NT2/D1 (cell line): ENCODE data around the gene NPHP1.
"Not testable (repeated sequence)": the region's sequence is repeated elsewhere in the genome, so short reads cannot be mapped to it uniquely, and the experiment has no call there.

ENCODE experiments used
- DNase-seq: peaks from one replicate; pipeline ENCODE4 v3.0.0-alpha.2; 2011; ENCODE audit warnings: low read depth, low spot score
- H3K27me3 ChIP-seq: 2 replicates; pipeline ENCODE4 v1.6.0; 2011; ENCODE audit warnings: mild to moderate bottlenecking; ENCODE audit not compliant: insufficient read length, insufficient read depth
- H3K36me3 ChIP-seq: 2 replicates; pipeline ENCODE4 v1.6.1; 2011; ENCODE audit warnings: mild to moderate bottlenecking, low read length, mixed read lengths; ENCODE audit not compliant: insufficient read depth, insufficient read length
- H3K4me1 ChIP-seq: 2 replicates; pipeline ENCODE4 v1.5.1; 2011; ENCODE audit not compliant: insufficient read depth, insufficient read length
- H3K4me3 ChIP-seq: 2 replicates; pipeline ENCODE4 v1.5.1; 2011; ENCODE audit warnings: low read depth; ENCODE audit not compliant: insufficient read length
- H3K9ac ChIP-seq: 2 replicates; pipeline ENCODE4 v1.6.0; 2011; ENCODE audit warnings: low read depth; ENCODE audit not compliant: insufficient read length
- H3K9me3 ChIP-seq: 2 replicates; pipeline ENCODE4 v1.5.1; 2011; ENCODE audit warnings: mild to moderate bottlenecking, low read length; ENCODE audit not compliant: insufficient read depth
- SUZ12 ChIP-seq: IDR thresholded peaks from 2 replicates; pipeline ENCODE4 v1.6.1; 2011; ENCODE audit not compliant: insufficient read length, insufficient read depth; ENCODE audit errors: extremely low read depth
- YY1 ChIP-seq: IDR thresholded peaks from 2 replicates; pipeline ENCODE4 v1.6.1; 2011; ENCODE audit not compliant: insufficient read length, insufficient read depth
- ZNF274 ChIP-seq: IDR thresholded peaks from 2 replicates; pipeline ENCODE4 v1.6.1; 2011; ENCODE audit warnings: mild to moderate bottlenecking, low read depth, low read length

The NPHP1 gene

DNA sequence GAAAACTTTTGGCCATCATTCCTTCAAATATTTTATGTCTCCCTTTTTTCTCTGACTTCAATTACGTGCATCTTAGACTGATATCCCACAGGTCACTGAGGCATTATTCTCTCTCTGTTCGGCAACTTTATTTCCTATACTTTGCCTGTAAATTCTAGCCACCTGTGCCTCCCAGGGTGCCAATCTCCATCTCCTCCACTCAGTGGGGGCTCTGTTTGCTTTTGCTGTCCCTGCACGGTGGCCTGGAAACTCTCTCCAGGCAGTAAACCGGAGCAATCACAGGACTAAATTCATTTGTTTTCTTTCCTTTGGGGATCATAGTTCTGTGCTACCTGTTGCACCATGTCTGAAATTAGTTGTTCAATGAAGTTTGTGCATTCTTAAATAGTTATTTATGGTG, 17.1 kb upstream of the NPHP1 start:
- no peak for TF ChIP-seq ZNF274
- no peak for TF ChIP-seq SUZ12
- TF ChIP-seq YY1 = no peak
- DNase-seq = no peak

DNA sequence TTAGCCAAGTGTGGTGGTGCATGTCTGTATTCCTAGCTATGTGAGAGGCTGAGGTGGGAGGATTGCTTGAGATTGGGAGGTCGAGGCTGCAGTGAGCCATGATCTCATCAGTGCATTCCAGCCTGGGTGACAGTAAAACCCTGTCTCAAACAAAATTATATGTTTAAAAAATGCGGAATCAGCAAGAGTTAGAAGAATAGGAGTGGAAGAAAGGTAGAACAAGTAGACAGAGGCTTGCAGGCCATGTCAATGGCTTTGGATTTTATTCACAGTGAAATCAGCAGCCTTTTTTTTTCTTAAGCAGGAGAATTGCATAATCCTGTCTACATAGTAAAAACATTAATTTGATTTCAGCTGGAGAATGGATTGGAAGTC, 15.4 kb upstream of the NPHP1 start:
- H3K36me3 ChIP-seq = no peaks in the 10 kb centered on the region
- H3K4me3 ChIP-seq = no peak overlapping the region
- H3K27me3 ChIP-seq = no peaks in the 10 kb centered on the region
- H3K9me3 ChIP-seq = peaks cover under 1% of the 10 kb centered on the region; the same call in 1 of the 2 replicates
- no peak overlapping the region for H3K9ac ChIP-seq
- no peak for DNase-seq
- H3K4me1 ChIP-seq = no peaks in the 10 kb centered on the region
- TF ChIP-seq SUZ12 (no peak), YY1 (no peak), ZNF274 (no peak)

More for the DNA sequence above, 17.1 kb upstream of the NPHP1 start:
- Histone ChIP-seq H3K36me3 (no peaks in the 10 kb centered on the region), H3K4me1 (no peaks in the 10 kb centered on the region), H3K27me3 (no peaks in the 10 kb centered on the region), H3K9ac (no peak overlapping the region), H3K4me3 (no peak overlapping the region), H3K9me3 (no peaks in the 10 kb centered on the region; the same call in 1 of the 2 replicates)

DNA sequence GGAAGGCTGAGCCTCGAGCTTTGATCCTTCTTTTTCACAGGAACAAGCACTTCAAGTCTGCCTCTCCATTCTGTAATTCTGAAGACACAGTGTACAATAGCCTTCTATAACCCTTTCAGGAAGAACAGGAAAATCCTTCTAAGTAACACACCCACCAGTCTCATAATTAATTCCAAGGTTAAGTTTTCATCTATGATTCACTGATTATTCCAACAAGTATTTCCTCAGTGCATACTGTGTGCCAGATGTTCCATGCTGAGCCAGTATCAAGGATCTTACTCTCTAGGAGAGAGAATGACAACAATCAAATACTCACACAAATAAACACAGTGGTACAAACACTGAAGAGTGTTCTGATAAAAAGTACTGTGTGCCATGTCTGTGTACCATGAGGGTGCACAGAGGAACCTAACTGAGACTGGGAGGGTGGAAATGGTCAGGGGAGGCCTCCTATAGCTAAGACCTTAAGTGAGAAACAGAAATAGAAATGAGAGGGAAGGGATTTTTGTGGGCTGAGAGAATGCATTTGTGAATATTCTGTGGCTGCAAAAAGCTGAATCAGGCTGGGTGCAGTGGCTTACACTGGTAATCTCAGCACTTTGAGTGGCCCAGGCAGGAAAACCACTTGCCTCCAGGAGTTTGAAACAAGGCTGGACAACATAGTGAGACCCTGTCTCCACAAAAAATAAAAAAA, 14.8 kb upstream of the NPHP1 start:
- no peak for TF ChIP-seq YY1
- TF ChIP-seq ZNF274 = no peak
- TF ChIP-seq SUZ12 = no peak
- Histone ChIP-seq H3K9me3 (peaks cover 6% of the 10 kb centered on the region; the same call in 1 of the 2 replicates), H3K27me3 (no peaks in the 10 kb centered on the region), H3K36me3 (no peaks in the 10 kb centered on the region), H3K4me1 (no peaks in the 10 kb centered on the region), H3K4me3 (no peak overlapping the region), H3K9ac (no peak overlapping the region)
- DNase-seq = no peak

DNA sequence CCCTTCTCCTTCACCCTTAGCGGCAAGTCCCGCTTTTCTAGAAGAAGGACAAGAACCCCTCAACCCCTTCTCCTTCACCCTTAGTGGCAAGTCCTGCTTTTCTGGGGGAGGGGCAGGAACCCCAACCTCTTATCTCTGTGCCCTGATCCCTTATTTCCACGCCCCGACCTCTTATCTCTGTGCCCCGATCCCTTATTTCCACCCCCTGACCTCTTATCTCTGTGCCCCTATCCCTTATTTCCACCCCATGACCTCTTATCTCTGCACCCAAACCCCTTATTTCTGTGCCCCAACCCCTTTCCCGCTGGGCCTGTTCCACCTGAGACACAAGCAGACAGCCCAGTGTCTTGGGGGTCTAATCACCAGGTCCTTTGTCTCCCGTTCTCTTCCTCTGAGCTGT, 14.1 kb upstream of the NPHP1 start:
- DNase-seq, H3K4me1 ChIP-seq, H3K4me3 ChIP-seq, H3K9ac ChIP-seq, H3K27me3 ChIP-seq, H3K36me3 ChIP-seq: not testable (repeated sequence)
- peaks cover 13% of the 10 kb centered on the region; the same call in 1 of the 2 replicates for H3K9me3 ChIP-seq

DNA sequence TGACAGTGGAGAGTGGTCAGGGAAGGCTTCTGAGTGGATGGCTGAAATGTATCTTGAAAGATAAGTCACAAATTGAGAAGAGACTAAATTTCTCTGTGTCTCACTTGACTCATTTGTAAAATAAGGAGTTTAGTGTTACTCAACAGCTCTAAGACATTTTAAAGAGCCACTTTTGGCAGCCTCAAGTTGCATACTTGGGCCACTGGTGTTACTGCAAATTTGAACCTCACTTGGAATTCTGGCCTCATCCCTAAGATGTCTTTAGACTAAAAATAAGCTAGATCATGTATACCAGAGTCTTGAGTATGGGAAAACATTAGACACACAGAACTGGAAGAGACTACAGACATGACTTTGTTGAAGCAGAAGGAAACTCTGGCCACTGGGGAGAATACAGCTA, 12.0 kb upstream of the NPHP1 start:
- Histone ChIP-seq H3K9me3 (peaks cover 17% of the 10 kb centered on the region; the same call in 1 of the 2 replicates), H3K9ac (no peak overlapping the region), H3K36me3 (no peaks in the 10 kb centered on the region), H3K4me1 (no peaks in the 10 kb centered on the region), H3K27me3 (no peaks in the 10 kb centered on the region), H3K4me3 (no peak overlapping the region)
- TF ChIP-seq SUZ12 (no peak), YY1 (no peak), ZNF274 (no peak)
- no peak for DNase-seq

DNA sequence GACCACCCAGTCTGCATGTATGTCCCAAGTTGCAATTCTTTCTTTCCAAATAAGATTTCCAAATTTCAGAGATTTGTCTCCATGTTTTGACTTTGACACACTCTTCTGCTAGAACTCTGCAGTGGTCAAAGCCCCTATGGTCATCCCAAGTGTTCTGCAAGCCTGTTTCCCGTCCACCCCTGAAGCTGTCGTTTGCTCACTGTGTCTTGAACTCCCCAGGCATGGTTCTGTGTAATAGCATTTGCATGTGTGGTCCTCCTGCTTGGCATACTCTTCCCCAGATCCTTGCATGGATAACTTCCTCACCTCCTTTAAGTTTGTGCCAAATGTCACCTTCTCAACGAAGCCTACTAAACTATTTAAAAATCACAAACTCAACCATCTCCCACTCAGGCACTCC, 11.4 kb upstream of the NPHP1 start:
- Histone ChIP-seq H3K4me1 (no peaks in the 10 kb centered on the region), H3K36me3 (peaks cover under 1% of the 10 kb centered on the region), H3K9me3 (peaks cover 17% of the 10 kb centered on the region; the same call in 1 of the 2 replicates), H3K27me3 (no peaks in the 10 kb centered on the region), H3K4me3 (no peak overlapping the region), H3K9ac (no peak overlapping the region)
- TF ChIP-seq SUZ12 (no peak), ZNF274 (no peak), YY1 (no peak)
- no peak for DNase-seq

DNA sequence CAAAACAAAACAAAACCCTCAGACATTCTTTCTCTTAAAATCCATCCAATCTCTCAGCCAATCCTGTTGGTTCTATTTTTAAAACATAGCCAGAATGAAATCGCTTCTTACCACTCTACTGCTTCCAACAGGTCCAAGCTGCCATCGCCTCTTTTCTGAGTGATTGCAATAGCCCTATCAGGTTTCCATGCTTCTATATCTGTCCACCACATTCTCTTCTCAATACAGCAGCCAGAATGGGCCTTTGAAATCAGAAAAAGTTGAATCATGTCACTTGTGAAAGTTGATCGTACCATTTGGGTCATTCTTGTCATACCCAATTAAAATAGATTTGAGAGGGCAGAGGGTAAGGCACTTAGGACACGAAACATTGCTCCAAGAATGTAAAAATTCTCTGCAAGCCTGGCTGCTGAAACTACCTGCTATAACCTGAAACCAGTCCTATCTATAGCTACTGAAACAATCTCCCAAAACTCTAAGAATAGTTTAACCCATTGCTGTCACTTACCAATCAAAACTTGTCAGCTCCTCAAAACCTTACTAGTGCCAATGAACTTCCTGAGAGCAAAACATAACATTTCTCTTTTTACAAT, 10.8 kb upstream of the NPHP1 start:
- TF ChIP-seq YY1 = no peak
- TF ChIP-seq ZNF274 = no peak
- TF ChIP-seq SUZ12 = no peak
- H3K9me3 ChIP-seq = peaks cover 17% of the 10 kb centered on the region; the same call in 1 of the 2 replicates
- no peak for DNase-seq
- no peak overlapping the region for H3K4me3 ChIP-seq
- H3K27me3 ChIP-seq = no peaks in the 10 kb centered on the region
- H3K9ac ChIP-seq = no peak overlapping the region
- peaks cover 6% of the 10 kb centered on the region for H3K36me3 ChIP-seq
- no peaks in the 10 kb centered on the region for H3K4me1 ChIP-seq
